Measurements from ENCODE around the gene PIEZO1. TPM values are rescaled to one million over a fixed set of nuclear protein-coding genes. Genes with fewer than 3 reads are reported as not detected.

The PIEZO1 gene
- total RNA-seq, 1 experiment from 2014 or later, result 224 TPM

- H3K9me2 ChIP-seq (ENCODE audit: insufficient read depth), result no peaks in the 10 kb centered on the region
- ChIA-PET RAD21 (ENCODE audit: low non-redundant PET in 1 of 2, low total read pairs in 2 of 2, uncharacterized antibody in 2 of 2, unreplicated experiment in 2 of 2) (no interaction called here), POLR2A (interaction anchor here (1.1 to 1.8 kb wide), 4 partner anchors 8 to 18 kb away, joined by 3 to 6 read pairs (median 4); no protein-coding TSS in a partner anchor), CTCF (interaction anchor here (1.7 kb wide), 1 partner anchor 12 kb away, joined by 4 read pairs; no protein-coding TSS in a partner anchor)
- H3K9me3 ChIP-seq (ENCODE audit: control insufficient read depth in 1 of 2, insufficient read depth in 1 of 2, low read depth in 1 of 2, low read length in 2 of 2), result no peaks in the 10 kb centered on the region
- ATAC-seq (no peak), DNase-seq (ENCODE audit: low read depth, low spot score) (no peak)
- no TSS peak for BruUV-seq (replicated peaks)
- no peak overlapping the region for H2AFZ ChIP-seq (ENCODE audit: low read depth, low read length, poor library complexity, severe bottlenecking)
- H3K9ac ChIP-seq (ENCODE audit: low read length), result no peak overlapping the region
- H3K79me2 ChIP-seq (ENCODE audit: insufficient read depth, low read length), result peaks cover 18% of the 10 kb centered on the region
- H3K27me3 ChIP-seq (ENCODE audit: insufficient read depth, low read length), result no peaks in the 10 kb centered on the region
- no peak for TF ChIP-seq EZH2 (IDR thresholded peaks at IDR 0.05)
- no peak for TF ChIP-seq RAD21 (IDR thresholded peaks at IDR 0.05; ENCODE audit: low read depth)
- TF ChIP-seq CBX3 (IDR thresholded peaks at IDR 0.05; ENCODE audit: low read depth), result no peak
- TF ChIP-seq, protein P1, sequence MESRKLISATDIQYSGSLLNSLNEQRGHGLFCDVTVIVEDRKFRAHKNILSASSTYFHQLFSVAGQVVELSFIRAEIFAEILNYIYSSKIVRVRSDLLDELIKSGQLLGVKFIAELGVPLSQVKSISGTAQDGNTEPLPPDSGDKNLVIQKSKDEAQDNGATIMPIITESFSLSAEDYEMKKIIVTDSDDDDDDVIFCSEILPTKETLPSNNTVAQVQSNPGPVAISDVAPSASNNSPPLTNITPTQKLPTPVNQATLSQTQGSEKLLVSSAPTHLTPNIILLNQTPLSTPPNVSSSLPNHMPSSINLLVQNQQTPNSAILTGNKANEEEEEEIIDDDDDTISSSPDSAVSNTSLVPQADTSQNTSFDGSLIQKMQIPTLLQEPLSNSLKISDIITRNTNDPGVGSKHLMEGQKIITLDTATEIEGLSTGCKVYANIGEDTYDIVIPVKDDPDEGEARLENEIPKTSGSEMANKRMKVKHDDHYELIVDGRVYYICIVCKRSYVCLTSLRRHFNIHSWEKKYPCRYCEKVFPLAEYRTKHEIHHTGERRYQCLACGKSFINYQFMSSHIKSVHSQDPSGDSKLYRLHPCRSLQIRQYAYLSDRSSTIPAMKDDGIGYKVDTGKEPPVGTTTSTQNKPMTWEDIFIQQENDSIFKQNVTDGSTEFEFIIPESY (IDR thresholded peaks at IDR 0.05; ENCODE audit: extremely low read depth, insufficient replicate concordance, low read length), result no peak
- TF ChIP-seq ELF1 (IDR thresholded peaks at IDR 0.05; ENCODE audit: borderline replicate concordance, low read depth), result no peak
- TF ChIP-seq POLR2AphosphoS5 (IDR thresholded peaks at IDR 0.05; ENCODE audit: low read depth, low read length), result no peak
- no peak for TF ChIP-seq YY1 (IDR thresholded peaks at IDR 0.05; ENCODE audit: extremely low read depth, insufficient replicate concordance, low read depth, low read length)
- TF ChIP-seq EGR1 (IDR thresholded peaks at IDR 0.05; ENCODE audit: low read depth), result no peak
- no peak for TF ChIP-seq ZFX (IDR thresholded peaks at IDR 0.05)
- TF ChIP-seq, protein P2, sequence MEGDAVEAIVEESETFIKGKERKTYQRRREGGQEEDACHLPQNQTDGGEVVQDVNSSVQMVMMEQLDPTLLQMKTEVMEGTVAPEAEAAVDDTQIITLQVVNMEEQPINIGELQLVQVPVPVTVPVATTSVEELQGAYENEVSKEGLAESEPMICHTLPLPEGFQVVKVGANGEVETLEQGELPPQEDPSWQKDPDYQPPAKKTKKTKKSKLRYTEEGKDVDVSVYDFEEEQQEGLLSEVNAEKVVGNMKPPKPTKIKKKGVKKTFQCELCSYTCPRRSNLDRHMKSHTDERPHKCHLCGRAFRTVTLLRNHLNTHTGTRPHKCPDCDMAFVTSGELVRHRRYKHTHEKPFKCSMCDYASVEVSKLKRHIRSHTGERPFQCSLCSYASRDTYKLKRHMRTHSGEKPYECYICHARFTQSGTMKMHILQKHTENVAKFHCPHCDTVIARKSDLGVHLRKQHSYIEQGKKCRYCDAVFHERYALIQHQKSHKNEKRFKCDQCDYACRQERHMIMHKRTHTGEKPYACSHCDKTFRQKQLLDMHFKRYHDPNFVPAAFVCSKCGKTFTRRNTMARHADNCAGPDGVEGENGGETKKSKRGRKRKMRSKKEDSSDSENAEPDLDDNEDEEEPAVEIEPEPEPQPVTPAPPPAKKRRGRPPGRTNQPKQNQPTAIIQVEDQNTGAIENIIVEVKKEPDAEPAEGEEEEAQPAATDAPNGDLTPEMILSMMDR (IDR thresholded peaks at IDR 0.05 in 2 of 3, conservative IDR thresholded peaks at IDR 0.05 in 1 of 3; ENCODE audit: borderline replicate concordance in 1 of 3, insufficient read depth in 1 of 3, low read depth in 2 of 3, low read length in 2 of 3), result no peak
- TF ChIP-seq FOSL1 (IDR thresholded peaks at IDR 0.05; ENCODE audit: low read depth), result no peak
- TF ChIP-seq CEBPB (IDR thresholded peaks at IDR 0.05; ENCODE audit: low read depth), result no peak
- no peak for TF ChIP-seq SIN3A (IDR thresholded peaks at IDR 0.05; ENCODE audit: low read depth)
- no peak for TF ChIP-seq EZH2phosphoT487 (IDR thresholded peaks at IDR 0.05; ENCODE audit: borderline replicate concordance)
- no peak for TF ChIP-seq MAX (IDR thresholded peaks at IDR 0.05)
- TF ChIP-seq REST (IDR thresholded peaks at IDR 0.05; ENCODE audit: low read depth), result no peak
- TF ChIP-seq JUND (IDR thresholded peaks at IDR 0.05), result no peak
- no peak overlapping the region for H3K27ac ChIP-seq (ENCODE audit: low read depth, low read length)
- peaks cover 0 to 7% of the 10 kb centered on the region in 2 experiments; a peak in 1 of 4 replicates for H3K36me3 ChIP-seq (ENCODE audit: control insufficient read depth in 1 of 2, insufficient read depth in 2 of 2, low read length in 2 of 2)
- intact Hi-C loops (cut with micrococcal nuclease), result loop anchor here (5.0 kb wide), 1 partner anchor 63 kb away; no protein-coding TSS in a partner anchor
- H3K4me3 ChIP-seq (replicated peaks in 1 of 2; ENCODE audit: low read depth in 1 of 2, low read length in 2 of 2), result no peak overlapping the region
- peaks cover 15 to 31% of the 10 kb centered on the region in 2 experiments for H3K4me1 ChIP-seq (ENCODE audit: control insufficient read depth in 1 of 2, insufficient read depth in 2 of 2, low read length in 2 of 2)
- H4K20me1 ChIP-seq (ENCODE audit: insufficient read depth), result peaks cover 9% of the 10 kb centered on the region; the same call in 1 of the 2 replicates
- H3K4me2 ChIP-seq (ENCODE audit: low read length), result no peak overlapping the region
These were observed 15.2 kb upstream of the PIEZO1 start for GRCh38 chr16:88800277-88800592.

All from HCT116 (cell line).